Duodenal mucosa (tissue), 2 donors: Measurements from ENCODE around the gene NUP43.
"Not testable (repeated sequence)": the region's sequence is repeated elsewhere in the genome, so short reads cannot be mapped to it uniquely, and the experiment has no call there.

Experiments
- H3K27ac ChIP-seq: one replicate; pipeline ENCODE4 v1.7.0; 2013; ENCODE audit warnings: low read depth, low read length
- H3K27me3 ChIP-seq, 2 donors: one replicate each; pipeline ENCODE4 v1.7.0; 2013; ENCODE audit warnings: low read length in 2 of 2, control low read depth in 1 of 2; ENCODE audit not compliant: insufficient read depth in 2 of 2, control insufficient read depth in 1 of 2
- H3K36me3 ChIP-seq, 2 donors: one replicate each; pipeline ENCODE4 v1.7.0; 2013; ENCODE audit warnings: low read length in 2 of 2, control low read depth in 1 of 2; ENCODE audit not compliant: insufficient read depth in 2 of 2, control insufficient read depth in 1 of 2
- H3K4me1 ChIP-seq, 2 donors: one replicate each; pipeline ENCODE4 v1.7.0; 2013; ENCODE audit warnings: low read length in 2 of 2, control low read depth in 1 of 2; ENCODE audit not compliant: insufficient read depth in 2 of 2, control insufficient read depth in 1 of 2
- H3K4me3 ChIP-seq, 2 donors: one replicate each; pipeline ENCODE4 v1.7.0; 2013; ENCODE audit warnings: low read length in 2 of 2, low read depth in 1 of 2
- H3K9ac ChIP-seq, 2 donors: one replicate each; pipeline ENCODE4 v1.7.0; 2013; ENCODE audit warnings: low read length in 2 of 2, low read depth in 1 of 2
- H3K9me3 ChIP-seq, 2 donors: one replicate each; pipeline ENCODE4 v1.7.0; 2013; ENCODE audit warnings: low read length in 2 of 2, control low read depth in 1 of 2; ENCODE audit not compliant: control insufficient read depth in 1 of 2

NUP43 gene

DNA sequence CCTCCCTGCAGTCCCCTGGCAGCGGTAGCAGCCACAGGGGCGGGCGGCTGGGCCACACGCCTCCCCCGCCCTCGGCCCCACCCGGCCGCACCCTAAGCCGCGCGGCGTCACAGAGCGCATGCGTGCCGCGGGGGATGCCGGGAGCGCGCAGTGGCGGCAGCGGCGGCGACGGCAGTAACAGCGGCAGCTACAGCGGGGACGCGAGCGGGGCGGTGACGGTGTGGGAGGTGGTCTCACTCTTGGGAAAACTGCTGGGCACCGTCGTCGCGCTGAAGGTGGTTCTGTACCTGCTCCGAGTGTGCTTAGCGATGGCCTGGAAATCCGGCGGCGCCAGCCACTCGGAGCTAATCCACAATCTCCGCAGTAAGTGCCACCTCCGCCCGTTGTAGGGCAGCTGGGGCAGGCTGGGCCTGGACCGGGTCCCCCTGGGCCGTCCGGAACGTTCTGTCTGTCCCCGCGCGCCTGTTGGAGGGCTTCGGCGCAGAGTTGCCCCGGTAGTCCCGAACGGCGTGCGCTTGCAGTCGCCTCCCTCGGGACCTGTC, 3.3 kb upstream of the NUP43 start, which contains the start of gene PCMT1:
Gene PCMT1 (plus strand): TSS at position 148 of the 542 bp plus-strand sequence. CDS start 161 bp downstream, at position 309.
- Histone ChIP-seq H3K9me3 (no peaks in the 10 kb centered on the region), H3K4me3 (peak within 1 kb of the TSS; percentile 96 to 97), H3K9ac (peak within 1 kb of the TSS; percentile 98 to 99), H3K27me3 (no peaks in the 10 kb centered on the region), H3K4me1 (peaks cover 24 to 30% of the 10 kb centered on the region in 2 donors), H3K36me3 (no peaks in the 10 kb centered on the region), H3K27ac (peak within 1 kb of the TSS; percentile 89)

DNA sequence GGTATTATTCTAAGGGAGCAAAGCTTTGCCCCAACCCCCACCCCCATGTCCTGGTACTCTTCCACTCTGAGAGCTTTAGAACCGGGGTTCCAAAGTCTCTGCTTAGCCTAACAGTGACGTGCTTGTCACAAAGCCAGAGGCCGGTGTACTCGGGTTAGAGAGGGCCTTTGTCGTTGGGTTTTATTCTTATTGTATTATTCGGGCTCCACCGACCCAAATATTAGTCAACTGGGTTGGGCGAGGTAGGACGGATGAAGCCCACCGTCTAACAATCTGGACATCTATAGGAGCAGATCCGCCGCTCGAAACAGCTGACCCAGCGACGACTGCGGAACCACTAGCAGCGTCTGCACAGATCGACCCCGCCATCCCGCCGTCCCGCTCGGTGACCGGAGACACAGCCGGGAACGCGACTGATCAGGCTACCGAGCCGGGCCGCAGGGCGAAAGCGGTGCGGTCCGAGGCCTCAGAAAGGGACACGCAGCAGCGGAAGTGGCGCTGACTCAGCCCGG, 2.8 kb upstream of the NUP43 start:
- H3K9ac ChIP-seq = peak overlapping the region; percentile 66 to 98
- H3K27me3 ChIP-seq, H3K9me3 ChIP-seq, H3K36me3 ChIP-seq: not testable (repeated sequence)
- peak overlapping the region; percentile 62 to 96 for H3K4me3 ChIP-seq
- H3K4me1 ChIP-seq = peaks cover 24 to 30% of the 10 kb centered on the region in 2 donors
- H3K27ac ChIP-seq = peak overlapping the region; percentile 89

DNA sequence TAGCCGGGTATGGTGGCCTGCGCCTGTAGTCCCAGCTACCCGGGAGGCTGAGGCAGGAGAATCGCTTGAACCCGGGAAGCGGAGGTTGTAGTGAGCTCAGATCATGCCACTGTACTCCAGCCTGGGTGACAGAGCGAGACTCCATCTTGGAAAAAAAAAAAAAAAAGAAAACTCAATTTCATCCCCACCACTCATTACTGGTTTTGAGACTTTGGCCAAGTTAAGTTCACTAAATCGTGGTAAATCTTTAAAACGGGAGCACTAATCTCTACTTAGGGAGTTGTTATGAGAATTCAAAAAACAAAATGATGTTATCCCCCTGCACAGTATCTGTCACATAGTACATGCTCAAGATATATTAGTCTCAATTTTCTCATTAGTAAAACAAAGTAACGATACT, 1.1 kb downstream of the NUP43 start:
- Histone ChIP-seq H3K4me1 (peaks cover 14 to 19% of the 10 kb centered on the region in 2 donors), H3K4me3 (peak overlapping the region; percentile 91 to 96), H3K9ac (peak overlapping the region in 1 of 2 donors; percentile 86), H3K36me3 (peaks cover 10 to 25% of the 10 kb centered on the region in 2 donors)
- not testable (repeated sequence) for H3K27ac ChIP-seq, H3K27me3 ChIP-seq, H3K9me3 ChIP-seq

DNA sequence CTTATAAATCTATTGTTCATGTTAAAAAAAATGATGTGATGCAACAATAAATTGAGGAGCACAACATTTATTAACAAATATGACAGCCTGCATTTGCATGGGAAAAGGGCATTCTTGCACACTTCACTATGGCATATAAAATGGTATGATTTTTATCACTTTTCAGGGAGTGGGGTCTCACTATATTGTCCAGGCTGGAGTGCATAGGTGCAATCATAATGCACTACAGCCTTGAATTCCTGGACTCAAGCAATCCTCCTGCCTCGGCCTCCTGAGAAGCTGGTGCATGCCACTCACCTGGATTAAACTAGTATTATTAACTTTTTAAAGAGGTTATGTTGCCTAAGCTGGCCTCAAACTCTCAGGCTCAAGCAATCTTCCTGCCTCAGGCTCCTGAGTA, 11.4 kb downstream of the NUP43 start:
- Histone ChIP-seq H3K27ac (no peak overlapping the region), H3K4me1 (no peaks in the 10 kb centered on the region), H3K36me3 (peaks cover 24 to 47% of the 10 kb centered on the region in 2 donors), H3K27me3 (no peaks in the 10 kb centered on the region), H3K9me3 (no peaks in the 10 kb centered on the region), H3K9ac (no peak overlapping the region), H3K4me3 (no peak overlapping the region)

DNA sequence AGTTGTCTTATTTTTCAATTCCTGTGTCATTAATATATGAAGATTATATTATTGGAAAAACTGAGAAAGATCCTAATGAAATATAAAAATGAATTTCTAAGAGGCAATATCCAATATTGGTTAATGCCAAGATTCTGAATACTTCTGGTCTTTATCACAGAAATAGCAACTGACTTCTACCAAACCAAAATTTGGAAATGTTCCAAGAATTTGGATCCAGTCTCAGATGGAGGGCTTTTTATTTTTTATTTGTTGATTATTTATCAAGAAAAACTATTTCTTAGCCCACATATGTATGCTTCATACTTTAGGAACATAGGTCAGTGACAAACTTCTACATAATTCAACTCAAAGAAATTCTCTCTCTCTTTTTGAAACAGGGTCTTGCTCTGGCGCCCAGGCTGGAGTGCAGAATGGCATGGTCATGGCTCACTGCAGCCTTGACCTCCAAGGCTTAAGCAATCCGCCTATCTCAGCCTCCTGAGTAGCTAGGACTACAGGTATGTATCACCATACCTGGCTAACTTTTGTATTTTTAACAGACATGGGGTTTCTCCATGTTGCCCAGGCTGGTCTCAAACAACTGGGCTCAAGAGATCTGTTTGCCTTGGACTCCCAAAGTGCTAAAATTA, 13.1 kb downstream of the NUP43 start:
- Histone ChIP-seq H3K9ac (no peak overlapping the region), H3K4me1 (peaks cover 0 to 5% of the 10 kb centered on the region in 2 donors), H3K9me3 (no peaks in the 10 kb centered on the region), H3K4me3 (no peak overlapping the region), H3K27me3 (no peaks in the 10 kb centered on the region), H3K36me3 (peaks cover 20 to 54% of the 10 kb centered on the region in 2 donors), H3K27ac (no peak overlapping the region)

DNA sequence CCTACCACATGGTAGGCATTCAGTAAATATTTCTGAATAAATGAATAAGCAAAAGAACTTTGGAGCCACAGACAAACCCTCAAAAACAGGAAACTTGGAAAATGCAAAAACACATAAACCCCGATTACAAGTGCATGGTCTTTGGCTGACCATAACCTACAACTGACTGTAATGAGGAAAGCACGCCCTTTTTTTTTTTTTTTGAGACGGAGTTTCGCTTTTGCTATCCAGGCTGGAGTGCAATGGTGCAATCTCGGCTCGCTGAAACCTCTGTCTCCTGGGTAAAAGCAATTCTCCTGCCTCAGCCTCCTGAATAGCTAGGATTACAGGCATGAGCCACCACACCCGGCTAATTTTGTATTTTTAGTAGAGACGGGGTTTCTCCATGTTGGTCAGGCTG, 16.5 kb downstream of the NUP43 start:
- Histone ChIP-seq H3K27me3 (no peaks in the 10 kb centered on the region), H3K9me3 (no peaks in the 10 kb centered on the region), H3K4me1 (peaks cover 0 to 5% of the 10 kb centered on the region in 2 donors), H3K36me3 (peaks cover 5 to 40% of the 10 kb centered on the region in 2 donors), H3K9ac (no peak overlapping the region), H3K27ac (no peak overlapping the region), H3K4me3 (no peak overlapping the region)

DNA sequence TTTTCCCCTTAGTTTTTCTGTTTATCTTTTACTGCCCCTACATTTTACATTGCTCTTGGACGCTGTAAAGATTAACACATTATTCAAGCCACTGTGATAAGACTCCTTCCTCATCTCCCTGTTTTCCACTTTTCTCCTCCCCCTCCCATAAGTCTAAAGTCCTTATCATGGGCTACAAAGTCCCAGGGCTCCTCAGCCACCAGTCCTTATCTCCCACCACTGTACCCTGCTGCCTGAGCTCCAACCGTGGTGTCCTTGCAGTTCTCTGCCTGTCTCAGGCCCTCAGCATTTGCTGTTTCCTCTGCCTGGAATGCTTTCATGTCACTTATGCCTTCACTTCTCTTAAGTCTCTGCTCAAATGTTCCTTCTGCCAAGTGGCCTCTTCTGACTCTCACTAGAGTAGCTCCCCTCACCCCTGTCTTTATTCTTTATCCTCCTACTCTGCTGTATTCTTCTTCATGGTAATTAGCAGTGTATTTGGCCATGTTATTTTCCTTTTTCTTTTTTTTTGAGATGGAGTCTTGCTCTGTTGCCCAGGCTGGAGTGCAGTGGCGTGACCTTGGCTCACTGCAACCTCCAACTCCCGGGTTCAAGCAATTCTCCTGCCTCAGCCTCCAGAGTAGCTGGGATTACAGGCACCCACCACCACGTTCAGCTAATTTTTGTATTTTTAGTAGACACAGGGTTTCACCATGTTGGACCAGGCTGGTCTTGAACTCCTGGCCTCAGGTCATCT, 17.7 kb downstream of the NUP43 start:
- no peaks in the 10 kb centered on the region for H3K27me3 ChIP-seq
- no peak overlapping the region for H3K9ac ChIP-seq
- peaks cover 0 to 5% of the 10 kb centered on the region in 2 donors for H3K4me1 ChIP-seq
- no peak overlapping the region for H3K4me3 ChIP-seq
- H3K27ac ChIP-seq = no peak overlapping the region
- H3K36me3 ChIP-seq = peaks cover 5 to 38% of the 10 kb centered on the region in 2 donors
- no peaks in the 10 kb centered on the region for H3K9me3 ChIP-seq

DNA sequence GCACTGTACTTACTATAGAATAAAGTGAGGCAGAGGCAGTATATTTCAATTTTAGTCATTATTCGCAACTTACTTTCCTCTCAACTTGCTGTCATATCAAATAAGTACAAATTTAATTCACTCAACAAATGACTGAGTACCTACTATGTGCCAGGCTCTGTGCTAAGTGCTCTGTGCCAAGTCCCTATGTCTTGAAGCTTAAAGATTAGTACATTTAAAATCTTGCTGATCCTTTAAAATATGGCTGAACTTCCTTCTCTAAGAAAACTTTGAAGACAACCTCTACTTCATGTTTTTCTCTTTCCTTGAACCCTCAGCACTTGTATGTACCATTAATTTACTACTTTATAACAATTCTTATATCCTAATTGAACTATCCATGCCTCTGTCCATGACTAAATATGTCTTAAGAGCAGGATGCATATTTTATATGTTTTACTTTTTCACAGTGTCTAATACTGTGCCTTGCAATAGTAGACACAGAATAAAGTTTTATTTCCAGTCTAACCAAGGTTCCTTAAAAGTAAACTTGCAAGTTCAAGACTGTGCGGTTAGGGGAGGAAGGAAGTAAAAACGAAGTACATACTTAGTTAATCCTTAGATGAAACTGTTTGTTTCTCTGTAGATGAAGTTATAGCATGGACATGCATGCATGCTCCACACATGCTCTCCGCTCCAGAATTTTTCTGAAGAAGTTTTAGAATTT, 18.4 kb downstream of the NUP43 start:
- Histone ChIP-seq H3K36me3 (peaks cover 5 to 32% of the 10 kb centered on the region in 2 donors), H3K9me3 (no peaks in the 10 kb centered on the region), H3K27ac (no peak overlapping the region), H3K4me1 (peaks cover 0 to 5% of the 10 kb centered on the region in 2 donors), H3K4me3 (no peak overlapping the region), H3K9ac (no peak overlapping the region), H3K27me3 (no peaks in the 10 kb centered on the region)

DNA sequence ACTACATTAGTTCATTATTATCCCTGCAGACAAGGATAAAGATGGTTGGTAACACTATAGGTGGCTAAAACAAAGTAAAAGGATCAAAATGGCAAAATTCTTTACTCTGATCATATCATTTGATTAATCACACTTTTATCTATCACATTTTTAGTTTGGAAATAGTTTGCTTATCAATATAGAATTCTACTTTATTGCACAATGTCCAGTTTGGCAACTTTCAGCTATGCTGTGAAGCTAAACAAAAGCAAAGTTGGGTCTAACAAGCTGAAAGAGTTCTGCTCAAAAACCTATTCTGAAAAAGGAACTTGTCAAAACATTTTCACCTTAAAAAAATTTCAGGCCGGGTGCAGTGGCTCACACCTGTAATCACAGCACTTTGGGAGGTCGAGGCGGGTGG, 20.5 kb downstream of the NUP43 start:
- Histone ChIP-seq H3K27ac (no peak overlapping the region), H3K9me3 (no peaks in the 10 kb centered on the region), H3K27me3 (no peaks in the 10 kb centered on the region), H3K9ac (no peak overlapping the region), H3K4me1 (peaks cover 0 to 5% of the 10 kb centered on the region in 2 donors), H3K36me3 (peaks cover 5 to 28% of the 10 kb centered on the region in 2 donors), H3K4me3 (no peak overlapping the region)
